Neuron (in vitro differentiated cells): Measurements from ENCODE around the gene GRHPR.
"Not testable (repeated sequence)": the region's sequence is repeated elsewhere in the genome, so short reads cannot be mapped to it uniquely, and the experiment has no call there.

ENCODE experiments used
- H2AFZ ChIP-seq: one replicate; pipeline ENCODE4 v1.6.1; 2013; ENCODE audit warnings: low read depth, mild to moderate bottlenecking, inconsistent platforms, low read length, moderate library complexity
- H3K27me3 ChIP-seq: one replicate; pipeline ENCODE4 v1.6.1; 2013; ENCODE audit warnings: low read length; ENCODE audit not compliant: insufficient read depth
- H3K36me3 ChIP-seq: one replicate; pipeline ENCODE4 v1.6.1; 2013; ENCODE audit warnings: low read length; ENCODE audit not compliant: insufficient read depth
- H3K4me1 ChIP-seq: one replicate; pipeline ENCODE4 v1.6.1; 2013; ENCODE audit warnings: low read length; ENCODE audit not compliant: insufficient read depth
- H3K4me3 ChIP-seq: 2 replicates; pipeline ENCODE4 v1.5.1; 2013; ENCODE audit warnings: mild to moderate bottlenecking, low read length, moderate library complexity
- H3K9me3 ChIP-seq: one replicate; pipeline ENCODE4 v1.6.1; 2013; ENCODE audit warnings: low read length

The GRHPR gene

DNA sequence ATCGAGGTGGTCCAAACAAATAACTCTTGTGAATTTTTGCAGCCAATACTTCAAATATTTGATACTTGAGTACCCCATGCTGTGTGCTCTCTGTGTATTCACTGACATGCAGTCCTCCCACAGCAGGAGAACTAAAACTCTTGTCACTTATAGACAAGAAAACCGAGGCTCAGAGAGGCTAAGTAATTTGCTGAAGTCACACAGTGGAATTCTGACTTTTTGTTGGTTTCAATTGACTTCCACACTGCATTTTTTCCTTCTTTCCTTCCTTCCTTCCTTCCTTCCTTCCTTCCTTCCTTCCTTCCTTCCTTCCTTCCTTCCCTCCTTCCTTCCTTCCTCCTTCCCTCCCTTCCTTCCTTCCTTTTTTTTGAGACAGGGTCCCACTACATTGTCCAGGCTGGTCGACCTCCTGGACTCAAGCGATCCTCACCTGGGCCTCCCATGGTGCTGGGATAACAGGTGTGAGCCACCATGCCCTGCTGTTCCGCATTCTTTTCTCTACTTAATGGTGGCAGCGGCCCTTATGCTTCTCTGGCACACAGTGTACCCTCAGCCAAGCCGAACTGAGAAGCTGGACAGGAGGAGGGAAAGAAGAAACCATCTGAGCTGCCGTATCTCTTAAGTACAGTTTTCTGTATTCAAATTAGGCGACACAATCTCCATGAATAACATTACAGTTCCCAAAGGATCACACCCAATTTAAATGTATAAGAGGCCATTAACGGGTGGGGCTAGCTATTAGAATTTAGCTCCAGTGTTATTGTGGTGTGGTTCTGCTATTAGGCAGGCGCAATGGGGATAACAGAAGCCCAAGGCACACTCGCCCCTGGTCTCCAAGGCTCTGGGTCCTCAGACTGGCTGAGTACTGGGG is 38.4 kb upstream of the GRHPR start:
- Histone ChIP-seq H3K4me3 (no peak overlapping the region), H2AFZ (no peak overlapping the region), H3K4me1 (no peaks in the 10 kb centered on the region), H3K36me3 (no peaks in the 10 kb centered on the region), H3K27me3 (no peaks in the 10 kb centered on the region), H3K9me3 (peaks cover 2% of the 10 kb centered on the region)

DNA sequence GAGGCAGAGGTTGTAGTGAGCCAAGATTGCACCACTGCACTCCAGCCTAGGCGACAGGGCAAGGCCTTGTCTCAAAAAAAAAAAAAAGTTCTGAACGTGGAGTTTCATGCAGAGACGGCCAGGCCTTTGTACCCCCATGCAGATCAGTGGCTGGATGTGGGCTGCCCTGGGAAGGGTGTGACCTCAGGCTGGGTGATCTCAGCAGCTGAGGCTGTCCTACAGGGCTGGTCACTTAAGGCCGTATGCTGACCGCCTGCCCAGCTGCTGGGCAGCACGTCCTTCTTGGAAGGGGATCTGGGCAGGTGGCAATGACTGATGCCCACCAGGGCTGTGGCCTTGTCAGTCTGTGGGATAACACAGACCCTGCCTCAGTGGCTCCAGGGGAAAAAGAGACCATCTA is 37.2 kb upstream of the GRHPR start:
- no peak overlapping the region for H3K4me3 ChIP-seq
- H3K4me1 ChIP-seq: no peaks in the 10 kb centered on the region
- no peak overlapping the region for H2AFZ ChIP-seq
- peaks cover 2% of the 10 kb centered on the region for H3K9me3 ChIP-seq
- H3K36me3 ChIP-seq: no peaks in the 10 kb centered on the region
- H3K27me3 ChIP-seq: no peaks in the 10 kb centered on the region

DNA sequence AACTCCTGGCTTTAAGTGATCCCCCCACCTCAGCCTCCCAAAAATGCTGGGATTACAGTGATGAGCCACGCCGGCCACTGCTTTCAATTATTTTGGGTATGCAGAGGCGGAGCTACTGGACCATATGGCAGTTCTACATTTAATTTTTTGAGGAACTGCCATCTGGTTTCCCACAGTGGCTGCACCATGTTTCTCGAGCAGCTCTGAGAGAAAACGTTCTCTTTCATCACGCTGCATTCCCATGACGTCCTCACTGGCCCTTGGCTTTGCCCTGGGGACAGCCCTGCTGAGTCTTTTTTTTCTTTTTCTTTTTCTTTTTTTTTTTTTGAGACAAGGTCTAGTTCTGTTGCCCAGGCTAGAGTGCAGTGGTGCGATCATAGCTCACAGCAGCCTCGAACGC is 35.5 kb upstream of the GRHPR start:
- Histone ChIP-seq H3K36me3 (no peaks in the 10 kb centered on the region), H2AFZ (no peak overlapping the region), H3K27me3 (no peaks in the 10 kb centered on the region), H3K9me3 (peaks cover 2% of the 10 kb centered on the region), H3K4me3 (no peak overlapping the region), H3K4me1 (no peaks in the 10 kb centered on the region)

DNA sequence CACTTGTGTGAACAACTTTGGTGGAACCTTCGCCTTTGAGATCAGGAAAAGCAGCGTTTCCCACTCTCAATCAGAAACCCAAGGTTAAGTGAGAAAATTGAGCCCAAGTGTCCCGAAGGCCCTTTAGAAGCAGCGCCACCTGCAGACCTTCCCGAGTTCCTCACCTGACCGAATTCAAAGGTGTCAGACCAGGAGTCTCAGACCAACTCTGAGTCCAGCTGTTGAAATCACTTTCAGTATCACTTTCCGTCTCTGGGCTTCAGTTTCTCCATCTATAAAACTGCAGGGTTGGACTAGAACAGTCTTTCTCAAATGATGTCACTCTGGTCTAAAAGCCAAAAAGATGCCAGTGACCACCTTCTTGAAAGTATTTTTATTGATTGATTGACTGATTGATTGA is 31.7 kb upstream of the GRHPR start:
- no peaks in the 10 kb centered on the region for H3K9me3 ChIP-seq
- no peaks in the 10 kb centered on the region for H3K36me3 ChIP-seq
- no peak overlapping the region for H3K4me3 ChIP-seq
- H2AFZ ChIP-seq: no peak overlapping the region
- H3K4me1 ChIP-seq: no peaks in the 10 kb centered on the region
- no peaks in the 10 kb centered on the region for H3K27me3 ChIP-seq

DNA sequence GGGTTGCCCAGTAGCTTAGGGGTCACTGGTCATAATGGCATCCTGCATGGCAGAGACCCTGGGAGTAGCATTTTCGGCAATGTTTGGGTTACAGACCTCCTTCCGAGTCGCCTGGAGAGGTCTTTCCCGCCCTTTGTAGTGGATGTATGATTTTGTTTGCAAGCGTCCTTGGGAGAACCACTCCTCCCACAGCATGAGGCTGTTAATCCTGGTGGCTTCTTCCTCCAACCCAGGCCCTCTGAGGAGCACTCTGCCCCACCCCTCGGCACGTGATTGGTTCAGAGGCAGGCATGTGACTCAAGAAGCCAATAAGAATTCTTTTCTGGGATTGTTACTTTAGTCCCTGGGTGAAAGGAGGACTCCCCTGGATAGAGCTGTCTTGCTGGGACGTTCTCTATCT is 30.2 kb upstream of the GRHPR start:
- no peak overlapping the region for H2AFZ ChIP-seq
- no peaks in the 10 kb centered on the region for H3K4me1 ChIP-seq
- no peaks in the 10 kb centered on the region for H3K36me3 ChIP-seq
- H3K9me3 ChIP-seq: no peaks in the 10 kb centered on the region
- H3K4me3 ChIP-seq: no peak overlapping the region
- no peaks in the 10 kb centered on the region for H3K27me3 ChIP-seq

DNA sequence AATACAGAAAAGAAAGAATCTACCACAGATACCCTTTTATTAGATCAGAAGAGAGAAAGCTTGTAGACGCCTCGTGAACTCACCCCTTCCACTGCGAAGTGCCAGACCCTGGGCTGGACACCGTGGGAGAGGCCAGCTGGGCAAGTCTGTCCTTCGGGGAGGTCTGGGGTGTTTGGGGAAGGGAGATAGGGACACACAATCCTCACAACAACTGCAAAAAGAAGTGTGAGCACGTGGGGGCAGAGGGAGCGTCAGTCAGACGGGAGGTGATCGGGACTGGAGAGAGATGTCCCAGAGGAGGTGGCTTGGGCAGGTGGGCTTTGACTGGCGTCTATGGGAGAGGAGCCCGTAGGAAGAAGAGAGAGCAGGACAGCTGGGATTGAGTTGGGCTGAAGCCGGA is 27.3 kb upstream of the GRHPR start:
- Histone ChIP-seq H2AFZ (no peak overlapping the region), H3K4me1 (no peaks in the 10 kb centered on the region), H3K36me3 (no peaks in the 10 kb centered on the region), H3K9me3 (no peaks in the 10 kb centered on the region), H3K27me3 (no peaks in the 10 kb centered on the region), H3K4me3 (no peak overlapping the region)

DNA sequence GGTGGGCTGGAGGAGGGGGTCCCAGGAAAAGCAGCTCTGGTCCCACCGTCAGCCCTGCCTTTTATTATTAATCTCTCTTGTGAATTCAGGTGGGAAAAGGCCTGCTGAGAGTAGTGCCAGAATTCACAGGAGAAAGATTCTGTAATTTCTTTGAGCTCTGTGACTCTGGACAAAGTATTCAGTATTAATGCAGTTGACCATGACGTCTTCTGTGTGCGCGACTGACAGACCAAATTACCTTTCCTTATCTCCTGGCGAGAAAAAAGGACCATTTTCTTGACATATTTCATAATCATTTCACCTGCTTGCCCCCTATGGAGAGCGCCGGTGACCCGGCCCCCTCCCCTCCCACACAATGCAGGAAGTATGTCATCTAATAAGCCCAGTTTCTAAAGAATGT is 26.8 kb upstream of the GRHPR start:
- Histone ChIP-seq H2AFZ (no peak overlapping the region), H3K4me3 (no peak overlapping the region), H3K9me3 (no peaks in the 10 kb centered on the region), H3K4me1 (no peaks in the 10 kb centered on the region), H3K36me3 (no peaks in the 10 kb centered on the region), H3K27me3 (no peaks in the 10 kb centered on the region)

DNA sequence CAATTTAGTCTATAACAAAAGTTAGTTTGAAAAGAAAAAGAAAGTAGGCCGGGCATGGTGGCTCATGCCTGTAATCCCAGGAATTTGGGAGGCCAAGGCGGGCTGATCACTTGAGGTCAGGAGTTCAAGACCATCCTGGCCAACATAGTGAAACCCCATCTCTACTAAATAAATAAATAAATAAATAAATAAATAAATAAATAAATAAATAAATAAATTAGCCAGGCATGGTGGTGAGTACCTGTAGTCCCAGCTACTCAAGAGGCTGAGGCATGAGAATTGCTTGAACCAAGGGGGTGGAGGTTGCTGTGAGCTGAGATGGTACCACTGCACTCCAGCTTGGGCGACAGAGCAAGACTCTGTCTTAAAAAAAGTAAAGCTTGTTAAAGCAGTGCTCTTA is 24.5 kb upstream of the GRHPR start:
- not testable (repeated sequence) for H2AFZ ChIP-seq, H3K9me3 ChIP-seq, H3K4me3 ChIP-seq, H3K36me3 ChIP-seq, H3K27me3 ChIP-seq, H3K4me1 ChIP-seq

DNA sequence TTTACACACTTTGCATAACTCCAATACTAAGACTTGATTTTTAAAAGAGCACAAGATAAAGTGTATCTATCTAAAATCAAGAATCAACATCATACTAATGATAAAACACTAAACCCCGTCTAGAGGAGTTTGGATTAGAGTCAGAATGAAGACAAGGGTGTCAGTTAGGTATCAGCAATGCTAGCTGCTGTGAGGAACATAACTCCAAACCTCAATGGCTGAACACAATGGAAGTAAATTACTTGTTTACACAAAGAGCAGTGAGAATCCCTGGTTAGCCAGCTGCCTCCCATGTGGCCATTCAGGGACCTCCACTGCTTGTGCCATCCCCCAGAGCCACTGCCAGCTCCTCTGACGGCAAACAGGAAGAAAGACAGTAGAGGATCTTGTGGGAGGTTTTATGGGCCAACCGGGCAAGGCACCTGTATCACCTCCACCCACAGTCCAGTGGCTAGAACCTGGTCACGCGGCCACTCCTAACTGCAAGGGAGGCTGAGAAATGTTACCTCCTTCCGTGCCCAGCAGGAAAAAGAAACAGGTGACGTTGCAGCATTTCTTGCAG is 24.0 kb upstream of the GRHPR start:
- H3K36me3 ChIP-seq: no peaks in the 10 kb centered on the region
- no peak overlapping the region for H3K4me3 ChIP-seq
- no peaks in the 10 kb centered on the region for H3K27me3 ChIP-seq
- H3K4me1 ChIP-seq: no peaks in the 10 kb centered on the region
- no peak overlapping the region for H2AFZ ChIP-seq
- H3K9me3 ChIP-seq: no peaks in the 10 kb centered on the region

DNA sequence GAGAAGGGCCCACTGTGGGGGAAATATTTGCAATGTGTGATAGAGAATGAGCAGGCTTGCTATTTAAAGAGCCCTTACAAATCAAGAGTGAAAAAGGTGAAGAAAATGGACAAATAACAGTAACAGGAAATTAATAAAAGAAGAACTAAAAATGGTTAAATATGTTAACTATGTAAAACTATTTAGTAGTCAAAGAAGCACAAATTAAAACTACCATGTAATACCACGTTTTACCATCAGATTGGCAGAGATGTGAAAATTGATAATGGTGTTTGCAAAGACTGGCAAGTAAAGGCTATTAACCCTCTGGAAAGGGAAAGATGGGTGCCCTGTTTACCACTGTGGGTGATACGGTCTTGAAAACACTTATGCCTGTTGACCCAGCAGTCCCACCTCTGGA is 23.2 kb upstream of the GRHPR start:
- H3K4me1 ChIP-seq: no peaks in the 10 kb centered on the region
- H3K27me3 ChIP-seq: no peaks in the 10 kb centered on the region
- H2AFZ ChIP-seq: no peak overlapping the region
- no peak overlapping the region for H3K4me3 ChIP-seq
- no peaks in the 10 kb centered on the region for H3K9me3 ChIP-seq
- H3K36me3 ChIP-seq: no peaks in the 10 kb centered on the region

DNA sequence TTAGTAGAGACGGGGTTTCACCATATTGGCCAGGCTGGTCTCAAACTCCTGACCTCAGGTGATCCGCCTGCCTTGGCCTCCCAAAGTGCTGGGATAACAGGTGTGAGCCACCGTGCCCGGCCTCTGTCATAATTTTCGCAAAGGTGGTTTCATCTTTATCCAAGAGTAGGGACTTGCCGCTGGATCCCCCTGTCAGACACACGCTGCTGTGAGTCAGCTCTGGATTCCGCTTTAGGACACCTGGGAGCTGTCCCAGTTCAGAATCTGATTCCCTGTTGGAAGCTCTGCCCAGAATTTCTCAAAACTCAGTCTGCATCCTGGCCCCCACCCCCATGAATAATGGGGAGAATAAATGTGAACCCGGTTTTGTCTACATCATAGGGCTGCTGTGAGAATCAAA is 17.9 kb upstream of the GRHPR start:
- Histone ChIP-seq H3K4me1 (no peaks in the 10 kb centered on the region), H3K27me3 (no peaks in the 10 kb centered on the region), H3K4me3 (no peak overlapping the region), H2AFZ (no peak overlapping the region), H3K36me3 (no peaks in the 10 kb centered on the region), H3K9me3 (no peaks in the 10 kb centered on the region)

DNA sequence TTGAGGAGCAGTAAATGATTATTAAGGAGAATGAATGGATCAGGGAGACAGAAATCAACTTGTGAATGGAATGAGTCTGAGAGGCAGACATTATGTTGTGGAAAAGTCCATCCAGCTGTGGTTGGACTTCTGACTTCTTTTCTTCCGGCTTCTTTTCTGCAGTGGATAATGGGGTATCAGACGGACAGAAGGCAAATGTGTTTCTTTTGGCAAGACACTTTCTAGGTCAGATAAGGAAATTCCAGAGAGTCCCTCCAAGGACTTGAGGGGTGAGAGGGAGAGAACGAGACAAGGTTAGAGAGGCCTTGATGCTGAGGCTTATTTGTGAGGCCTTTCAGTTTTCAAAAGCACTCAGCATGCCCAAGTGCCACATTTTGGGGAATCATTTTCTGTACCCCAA is 17.1 kb upstream of the GRHPR start:
- no peaks in the 10 kb centered on the region for H3K9me3 ChIP-seq
- H3K4me3 ChIP-seq: no peak overlapping the region
- H3K4me1 ChIP-seq: no peaks in the 10 kb centered on the region
- H2AFZ ChIP-seq: no peak overlapping the region
- H3K36me3 ChIP-seq: no peaks in the 10 kb centered on the region
- H3K27me3 ChIP-seq: no peaks in the 10 kb centered on the region

DNA sequence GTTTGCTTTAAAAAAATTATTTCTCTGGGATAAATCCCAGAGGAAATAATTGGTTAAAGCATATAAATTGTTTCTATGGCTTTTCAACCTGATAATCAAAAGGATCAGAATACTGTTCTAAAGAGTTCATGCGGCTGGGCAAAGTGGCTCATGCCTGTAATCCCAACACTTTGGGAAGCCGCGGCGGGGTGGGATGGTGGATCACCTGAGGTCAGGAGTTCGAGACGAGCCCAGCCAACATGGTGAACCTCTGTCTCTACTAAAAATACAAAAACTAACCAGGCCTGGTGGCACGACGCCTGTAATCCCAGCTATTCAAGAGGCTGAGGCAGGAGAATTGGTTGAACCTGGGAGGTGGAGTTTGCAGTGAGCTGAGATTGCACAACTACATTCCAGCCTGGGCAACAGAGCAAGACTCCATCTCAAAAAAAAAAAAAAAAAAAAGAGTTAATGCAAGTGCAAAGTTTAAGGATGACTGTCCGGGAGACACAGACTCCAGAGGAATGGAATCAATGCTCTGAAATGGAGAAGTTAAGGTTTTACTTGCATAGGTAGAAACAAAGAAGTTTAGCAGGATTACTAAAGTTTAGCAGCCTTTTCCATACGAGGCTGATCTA is 16.6 kb upstream of the GRHPR start:
- no peak overlapping the region for H2AFZ ChIP-seq
- H3K4me1 ChIP-seq: no peaks in the 10 kb centered on the region
- H3K9me3 ChIP-seq: no peaks in the 10 kb centered on the region
- no peak overlapping the region for H3K4me3 ChIP-seq
- H3K36me3 ChIP-seq: no peaks in the 10 kb centered on the region
- no peaks in the 10 kb centered on the region for H3K27me3 ChIP-seq
